ENCODE results near the gene EHBP1L1.
"Not testable (repeated sequence)": the region's sequence is repeated elsewhere in the genome, so short reads cannot be mapped to it uniquely, and the experiment has no call there.

The EHBP1L1 gene

DNA sequence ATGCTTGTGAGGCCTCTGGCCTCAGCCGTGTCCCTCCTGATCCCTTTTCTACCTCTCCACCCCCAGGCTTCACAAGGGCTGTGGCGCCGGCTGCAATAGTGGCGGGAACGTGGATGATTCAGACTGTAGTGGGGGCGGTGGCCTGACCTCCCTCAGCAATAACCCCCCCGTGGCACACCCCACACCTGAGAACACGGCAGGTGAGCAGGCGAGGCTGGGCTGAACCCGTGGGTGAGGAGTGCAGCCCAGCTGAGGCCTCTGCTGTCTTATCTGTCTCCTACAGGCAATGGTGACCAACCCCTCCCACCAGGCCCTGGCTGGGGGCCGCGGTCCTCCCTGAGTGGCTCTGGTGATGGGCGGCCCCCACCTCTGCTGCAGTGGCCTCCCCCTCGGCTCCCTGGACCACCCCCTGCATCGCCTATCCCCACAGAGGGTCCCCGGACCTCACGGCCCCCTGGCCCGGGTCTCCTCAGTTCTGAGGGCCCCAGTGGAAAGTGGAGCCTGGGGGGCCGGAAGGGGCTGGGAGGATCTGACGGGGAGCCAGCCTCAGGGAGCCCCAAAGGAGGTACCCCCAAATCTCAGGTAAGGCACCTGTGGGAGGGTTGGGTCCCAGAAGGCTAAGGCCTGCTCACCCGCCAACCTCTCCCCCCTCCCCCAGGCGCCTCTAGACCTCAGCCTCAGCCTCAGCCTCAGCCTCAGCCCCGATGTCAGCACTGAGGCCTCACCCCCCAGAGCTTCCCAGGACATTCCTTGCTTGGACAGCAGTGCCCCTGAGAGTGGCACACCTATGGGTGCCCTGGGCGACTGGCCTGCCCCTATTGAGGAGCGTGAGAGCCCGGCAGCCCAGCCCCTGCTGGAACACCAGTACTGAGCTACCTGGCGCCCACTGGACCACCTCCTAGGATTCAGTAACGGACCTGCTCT, 60.5 kb downstream of the EHBP1L1 start:
- DNase-seq (ENCODE audit: low read depth in 2 of 2) = no peak

DNA sequence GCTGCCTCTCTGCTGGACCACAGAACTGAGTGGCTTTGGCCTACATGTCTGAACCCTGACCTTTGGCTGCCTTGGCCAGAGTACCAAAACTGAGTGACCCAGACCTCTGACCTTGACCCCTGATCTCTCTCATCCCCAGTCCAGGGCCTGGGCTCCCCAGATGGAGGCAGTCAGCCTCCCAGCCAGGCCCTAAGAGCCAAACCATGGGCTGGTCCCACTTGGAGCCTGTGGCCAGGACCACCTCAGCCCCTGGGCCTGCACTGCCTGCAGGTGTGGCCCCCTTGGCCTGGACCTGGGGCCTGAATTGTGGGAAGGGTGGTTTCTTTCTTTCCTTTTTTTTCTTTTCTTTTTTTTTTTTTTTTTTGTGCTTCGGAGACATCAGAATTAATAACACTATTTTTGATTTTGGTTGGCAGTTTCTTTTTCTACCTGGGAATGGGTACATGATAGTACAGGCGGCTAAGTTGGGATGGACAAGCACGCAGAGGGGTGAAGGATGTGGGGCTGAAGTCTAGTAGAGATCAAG, 61.2 kb downstream of the EHBP1L1 start:
- no peak for DNase-seq (ENCODE audit: low read depth in 2 of 2)

DNA sequence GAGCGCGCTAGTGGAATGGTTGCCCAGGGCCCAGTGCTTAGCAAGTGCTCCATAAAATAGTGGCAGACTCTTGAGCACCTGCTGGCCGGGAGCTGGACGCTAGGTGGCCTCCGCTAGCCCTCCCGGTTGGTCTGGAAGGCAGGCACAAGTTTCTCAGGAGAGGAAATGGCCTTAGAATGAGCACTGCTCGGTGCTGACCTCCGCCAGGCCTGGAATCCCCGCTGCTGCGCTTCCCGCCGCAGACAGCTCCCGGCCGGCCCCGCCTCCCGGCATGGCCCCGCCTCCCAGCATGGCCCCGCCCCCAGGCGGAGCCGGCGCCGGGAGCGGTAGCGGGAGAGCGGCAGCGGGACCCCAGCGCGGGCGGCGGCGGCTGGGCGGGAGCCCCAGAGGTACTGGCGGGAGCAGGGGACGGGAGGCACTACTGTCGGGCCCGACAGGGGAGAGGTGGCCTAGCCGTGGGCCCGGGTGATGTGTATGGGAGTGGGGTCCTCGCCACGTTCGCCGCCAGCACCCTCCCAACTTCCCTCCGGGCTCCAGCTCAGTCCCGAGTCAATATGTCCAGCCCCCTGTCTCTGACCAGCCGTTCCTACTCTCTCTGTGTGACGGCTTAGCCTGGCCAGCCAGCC, 62.1 kb downstream of the EHBP1L1 start, which contains the start of gene SIPA1:
SIPA1 (plus strand) TSS at position 308 of the 626 bp plus-strand sequence. CDS start 2,821 bp downstream, outside the sequence.
- peak; percentile 61 to 71 for DNase-seq (ENCODE audit: low read depth in 2 of 2)

DNA sequence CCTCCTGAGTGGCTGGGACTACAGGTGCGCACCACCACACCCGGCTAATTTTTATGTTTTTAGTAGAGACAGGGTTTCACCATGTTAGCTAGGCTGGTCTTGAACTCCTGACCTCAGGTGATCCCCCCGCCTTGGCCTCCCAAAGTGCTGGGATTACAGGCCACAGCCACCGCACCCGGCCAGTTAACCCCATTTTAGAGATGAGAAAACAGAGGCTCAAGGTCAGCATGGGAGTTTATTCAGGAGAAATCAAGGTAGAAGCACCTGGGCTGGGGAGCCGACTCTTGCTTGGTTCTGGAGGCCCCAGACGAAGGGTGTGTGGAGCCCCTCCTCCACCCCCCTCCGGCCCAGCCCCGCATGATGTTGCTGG, 63.4 kb downstream of the EHBP1L1 start:
- not testable (repeated sequence) for DNase-seq (ENCODE audit: low read depth in 2 of 2)

DNA sequence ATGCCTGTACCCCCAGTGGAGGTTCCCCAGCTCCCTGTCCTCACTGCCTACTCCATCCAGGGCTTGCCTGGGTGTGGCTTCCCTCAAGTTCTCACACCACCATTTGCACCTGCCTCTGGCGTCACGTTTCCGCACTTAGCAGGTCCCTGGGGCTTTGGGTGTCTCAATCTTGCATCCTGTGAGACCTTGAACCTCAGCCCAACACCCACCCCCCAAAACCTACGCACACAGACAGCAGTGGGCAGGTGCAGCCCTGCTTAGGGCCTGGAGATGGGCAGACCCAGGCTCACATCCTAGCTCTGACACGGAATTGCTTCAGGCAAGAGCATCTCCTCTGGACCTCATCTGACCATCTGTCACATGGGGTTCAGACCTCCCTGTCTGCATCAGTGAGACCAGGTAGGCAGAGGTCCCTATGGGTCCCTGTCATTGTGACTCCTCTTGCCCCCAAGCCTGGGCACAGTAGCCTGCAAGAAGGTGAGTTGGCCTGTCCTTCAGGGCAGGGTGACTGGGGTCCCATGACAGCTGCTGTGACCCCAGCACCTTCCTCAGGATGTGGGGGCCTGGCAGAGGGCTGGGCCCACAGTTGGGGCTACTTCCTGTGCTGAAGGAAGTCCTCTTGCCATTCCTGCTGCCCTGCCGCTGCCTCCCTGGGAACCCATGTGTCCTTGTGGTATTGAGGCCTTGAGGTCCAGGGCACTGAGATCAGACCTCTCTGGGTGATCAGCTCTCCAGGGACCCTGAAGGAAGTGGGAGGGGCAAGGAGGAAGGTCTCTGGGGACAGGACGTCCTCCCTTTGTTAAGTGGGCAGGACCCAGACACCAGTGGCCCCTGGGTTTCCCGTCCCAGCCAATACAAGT, 64.0 kb downstream of the EHBP1L1 start:
- DNase-seq (ENCODE audit: low read depth in 2 of 2) = no peak

DNA sequence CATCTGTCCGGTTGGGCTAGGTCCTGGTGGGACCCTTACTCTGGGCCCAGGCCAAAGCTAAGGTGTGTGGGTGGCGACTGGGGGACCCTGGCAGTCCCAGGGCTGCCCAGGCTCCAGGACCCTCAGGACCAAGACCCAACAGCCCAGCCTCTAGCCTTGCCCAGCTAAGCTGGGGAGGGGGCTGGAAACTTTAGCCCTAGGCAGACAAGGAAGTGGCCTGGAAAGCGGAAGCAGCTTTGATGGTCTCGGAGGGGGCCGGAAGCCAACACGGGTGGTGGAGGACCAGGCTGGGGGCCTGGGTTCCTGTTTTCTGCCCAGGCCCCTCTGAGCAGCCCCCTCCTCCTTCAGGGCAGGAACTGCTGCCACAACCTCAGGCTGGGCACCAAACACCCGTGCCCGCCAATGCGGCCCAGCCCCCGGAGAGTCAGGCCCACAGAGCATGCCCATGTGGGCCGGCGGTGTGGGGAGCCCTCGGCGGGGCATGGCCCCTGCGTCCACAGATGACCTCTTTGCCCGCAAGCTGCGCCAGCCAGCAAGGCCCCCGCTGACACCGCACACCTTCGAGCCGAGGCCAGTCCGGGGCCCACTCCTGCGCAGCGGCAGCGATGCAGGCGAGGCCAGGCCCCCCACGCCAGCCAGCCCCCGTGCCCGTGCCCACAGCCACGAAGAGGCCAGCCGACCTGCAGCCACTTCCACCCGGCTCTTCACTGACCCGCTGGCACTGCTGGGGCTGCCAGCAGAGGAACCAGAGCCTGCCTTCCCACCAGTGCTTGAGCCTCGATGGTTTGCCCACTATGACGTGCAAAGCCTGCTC, 64.8 kb downstream of the EHBP1L1 start:
- no peak for DNase-seq (ENCODE audit: low read depth in 2 of 2)

DNA sequence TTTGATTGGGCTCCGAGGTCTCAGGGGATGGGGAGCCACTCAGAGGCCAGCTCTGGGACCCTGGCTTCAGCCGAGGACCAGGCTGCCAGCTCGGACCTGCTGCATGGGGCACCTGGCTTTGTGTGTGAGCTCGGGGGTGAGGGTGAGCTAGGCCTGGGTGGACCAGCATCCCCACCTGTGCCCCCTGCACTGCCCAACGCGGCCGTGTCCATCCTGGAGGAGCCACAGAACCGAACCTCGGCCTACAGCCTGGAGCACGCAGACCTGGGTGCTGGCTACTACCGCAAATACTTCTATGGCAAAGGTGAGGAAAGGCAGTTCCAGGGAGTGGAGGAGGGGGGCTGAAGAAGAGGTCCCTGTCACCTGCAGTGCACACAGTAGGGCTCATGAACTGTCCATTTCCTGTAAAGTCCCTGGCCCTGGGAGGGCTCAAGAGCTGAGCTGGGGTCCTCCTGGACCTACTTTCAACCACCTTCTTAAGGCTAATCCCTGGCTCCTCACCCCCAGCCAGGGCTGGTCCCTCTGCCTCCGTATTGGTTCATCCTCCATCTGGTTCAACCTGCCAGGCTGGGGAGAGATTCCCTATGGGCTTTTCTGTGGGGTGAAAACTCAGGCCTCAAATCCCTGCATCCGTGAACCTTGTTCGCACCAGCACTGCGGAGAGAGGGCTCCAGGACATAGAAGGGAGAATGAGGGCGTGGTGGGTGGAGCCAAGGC, 65.6 kb downstream of the EHBP1L1 start:
- DNase-seq (ENCODE audit: low read depth in 2 of 2) = no peak

All from stimulated activated CD4-positive, alpha-beta T cell treated with anti-CD3 and anti-CD28 coated beads, Interleukin-4, amount 100 ng/mL, for 48 hours (primary cell).